CD14-positive monocyte (primary cell): ENCODE data around the gene PRR30. TPM values are rescaled to one million over a fixed set of nuclear protein-coding genes. Genes with fewer than 3 reads are reported as not detected.

ENCODE experiments used
- DNase-seq, 3 donors: peaks; one replicate each; pipeline ENCODE4 v3.0.0-alpha.2; 2011 to 2022
- H2AFZ ChIP-seq: 2 replicates; pipeline ENCODE4 v1.6.0; 2012; ENCODE audit warnings: mild to moderate bottlenecking, low read depth, low read length, inconsistent platforms; ENCODE audit not compliant: insufficient read depth, poor library complexity, severe bottlenecking
- H3K27ac ChIP-seq, 2 donors: 1 replicate in 1 of 2; 2 replicates in 1 of 2; pipeline ENCODE4 v1.5.1; 2012 to 2013; ENCODE audit warnings: low read length in 2 of 2, control low read depth in 1 of 2, inconsistent platforms in 1 of 2, low read depth in 1 of 2, mild to moderate bottlenecking in 1 of 2
- H3K27me3 ChIP-seq, 2 donors: one replicate each; pipeline versions ENCODE4 v1.6.0 to v1.6.1; 2011 to 2013; ENCODE audit warnings: low read length in 2 of 2; ENCODE audit not compliant: control insufficient read depth in 2 of 2, insufficient read depth in 2 of 2
- H3K36me3 ChIP-seq, 2 donors: replicated peaks in 1 of 2; 1 replicate in 1 of 2; 2 replicates in 1 of 2; pipeline versions ENCODE4 v1.5.1 to v1.6.1; 2012 to 2013; ENCODE audit warnings: low read length in 2 of 2, control low read depth in 1 of 2, inconsistent platforms in 1 of 2, mild to moderate bottlenecking in 1 of 2; ENCODE audit not compliant: insufficient read depth in 2 of 2, control insufficient read depth in 1 of 2
- H3K4me1 ChIP-seq, 2 donors: 1 replicate in 1 of 2; 2 replicates in 1 of 2; pipeline versions ENCODE4 v1.5.1 to v1.6.1; 2012 to 2013; ENCODE audit warnings: low read length in 2 of 2, control low read depth in 1 of 2, inconsistent platforms in 1 of 2, mild to moderate bottlenecking in 1 of 2, moderate library complexity in 1 of 2; ENCODE audit not compliant: insufficient read depth in 2 of 2, control insufficient read depth in 1 of 2
- H3K4me2 ChIP-seq: replicated peaks from 2 replicates; pipeline ENCODE3; 2012; ENCODE audit warnings: low read length, moderate library complexity, mild to moderate bottlenecking; ENCODE audit not compliant: poor library complexity, severe bottlenecking; ENCODE audit errors: extremely low read depth
- H3K4me3 ChIP-seq, 3 experiments: fragments of 200-600 bp in 1 of 3; sonication (generic) in 1 of 3; replicated peaks in 1 of 3; 1 replicate in 2 of 3; 2 replicates in 1 of 3; pipeline ENCODE4 v1.5.1; 2011 to 2013; ENCODE audit warnings: low read length in 3 of 3, mild to moderate bottlenecking in 3 of 3, control low read depth in 2 of 3, low read depth in 2 of 3, inconsistent platforms in 1 of 3, moderate library complexity in 1 of 3
- H3K79me2 ChIP-seq: 2 replicates; pipeline ENCODE4 v1.6.0; 2012; ENCODE audit warnings: mild to moderate bottlenecking, control low read depth, inconsistent platforms, low read length, moderate library complexity; ENCODE audit not compliant: insufficient read depth
- H3K9ac ChIP-seq: 2 replicates; pipeline ENCODE4 v1.6.0; 2017; ENCODE audit warnings: low read length, mild to moderate bottlenecking; ENCODE audit not compliant: insufficient read depth, poor library complexity, severe bottlenecking
- H3K9me3 ChIP-seq, 2 donors: replicated peaks in 1 of 2; 1 replicate in 1 of 2; 2 replicates in 1 of 2; pipeline versions ENCODE4 v1.5.1 to v1.6.1; 2012 to 2013; ENCODE audit warnings: low read length in 2 of 2, control low read depth in 1 of 2; ENCODE audit not compliant: control insufficient read depth in 1 of 2, insufficient read depth in 1 of 2
- H4K20me1 ChIP-seq: 2 replicates; pipeline ENCODE4 v1.6.0; 2012; ENCODE audit warnings: mild to moderate bottlenecking, low read length, control low read depth, moderate library complexity; ENCODE audit not compliant: insufficient read depth
- H3K27ac Mint-ChIP-seq, 7 donors: one replicate each; pipeline ENCODE4 v1.8.0; 2020; ENCODE audit warnings: mild to moderate bottlenecking in 7 of 7, mixed read lengths in 7 of 7, moderate library complexity in 6 of 7, inconsistent platforms in 2 of 7
- H3K27me3 Mint-ChIP-seq, 3 donors: one replicate each; pipeline ENCODE4 v1.8.0; 2021 to 2022; ENCODE audit warnings: low read depth in 3 of 3, mild to moderate bottlenecking in 3 of 3, mixed read lengths in 3 of 3, moderate library complexity in 3 of 3, inconsistent platforms in 1 of 3
- H3K36me3 Mint-ChIP-seq, 2 donors: one replicate each; pipeline ENCODE4 v1.8.0; 2020; ENCODE audit warnings: mixed read lengths in 2 of 2, inconsistent platforms in 1 of 2, mild to moderate bottlenecking in 1 of 2
- H3K4me1 Mint-ChIP-seq: one replicate; pipeline ENCODE4 v1.8.0; 2020; ENCODE audit warnings: mild to moderate bottlenecking, mixed read lengths
- H3K4me3 Mint-ChIP-seq, 2 donors: one replicate each; pipeline ENCODE4 v1.8.0; 2020; ENCODE audit warnings: mild to moderate bottlenecking in 2 of 2, mixed read lengths in 2 of 2, moderate library complexity in 1 of 2
- H3K9me3 Mint-ChIP-seq, 7 donors: one replicate each; pipeline ENCODE4 v1.8.0; 2020 to 2022; ENCODE audit warnings: mixed read lengths in 7 of 7, mild to moderate bottlenecking in 6 of 7, moderate library complexity in 6 of 7, inconsistent platforms in 2 of 7
- whole genome bisulfite sequencing: methylation state at CpG from one replicate; pipeline ENCODE4 v1.1.5; 2013; ENCODE audit warnings: missing lambda C conversion rate; ENCODE audit not compliant: insufficient coverage; 5-methylcytosine and 5-hydroxymethylcytosine counted together
- intact Hi-C, 2 donors: fragments of 100-400 bp; cut with micrococcal nuclease; formaldehyde crosslinking; loops; one replicate each; pipeline versions ENCODE4 v1.15.0 to v1.15.1; 2023
- polyA plus RNA-seq, 3 donors: library from polyadenylated mRNA; depleted of rRNA in 1 of 3; unstranded in 2 of 3; stranded (reverse) in 1 of 3; fragments of 300-500 nt in 2 of 3; fragments of >200 nt in 1 of 3; fragmentation: Illumina TruSeq in 2 of 3; gene quantifications; 1 replicate in 2 of 3; 2 replicates in 1 of 3; pipeline ENCODE4 v1.2.3, GENCODE V29; 2012 to 2021
- TF ChIP-seq, protein P1 (sequence below): fragments of 200-600 bp; IDR thresholded peaks from one replicate; pipeline ENCODE4 v1.8.0; 2022; ENCODE audit warnings: antibody characterized with exemption, mild to moderate bottlenecking

PRR30 gene
- polyA plus RNA-seq, 3 donors, result not detected

GRCh38 chr2:27136751-27137150, 2.5 kb downstream of the PRR30 start:
- Mint-ChIP-seq H3K27me3 (peaks cover 5 to 9% (median 8%) of the 10 kb centered on the region in 3 donors), H3K4me3 (no peak overlapping the region), H3K9me3 (no peaks in the 10 kb centered on the region), H3K4me1 (peaks cover 18% of the 10 kb centered on the region), H3K36me3 (peaks cover 13 to 16% of the 10 kb centered on the region in 2 donors), H3K27ac (no peak overlapping the region)
- H3K27me3 ChIP-seq, result no peaks in the 10 kb centered on the region
- peaks cover 19% of the 10 kb centered on the region for H4K20me1 ChIP-seq
- H3K27ac ChIP-seq, result no peak overlapping the region
- no peak overlapping the region for H3K4me2 ChIP-seq
- H3K9me3 ChIP-seq, result no peaks in the 10 kb centered on the region
- no peak overlapping the region for H2AFZ ChIP-seq
- intact Hi-C loops, result no loop called here
- H3K4me3 ChIP-seq, result no peak overlapping the region
- peaks cover 12% of the 10 kb centered on the region in 2 donors for H3K36me3 ChIP-seq
- TF ChIP-seq, protein P1, sequence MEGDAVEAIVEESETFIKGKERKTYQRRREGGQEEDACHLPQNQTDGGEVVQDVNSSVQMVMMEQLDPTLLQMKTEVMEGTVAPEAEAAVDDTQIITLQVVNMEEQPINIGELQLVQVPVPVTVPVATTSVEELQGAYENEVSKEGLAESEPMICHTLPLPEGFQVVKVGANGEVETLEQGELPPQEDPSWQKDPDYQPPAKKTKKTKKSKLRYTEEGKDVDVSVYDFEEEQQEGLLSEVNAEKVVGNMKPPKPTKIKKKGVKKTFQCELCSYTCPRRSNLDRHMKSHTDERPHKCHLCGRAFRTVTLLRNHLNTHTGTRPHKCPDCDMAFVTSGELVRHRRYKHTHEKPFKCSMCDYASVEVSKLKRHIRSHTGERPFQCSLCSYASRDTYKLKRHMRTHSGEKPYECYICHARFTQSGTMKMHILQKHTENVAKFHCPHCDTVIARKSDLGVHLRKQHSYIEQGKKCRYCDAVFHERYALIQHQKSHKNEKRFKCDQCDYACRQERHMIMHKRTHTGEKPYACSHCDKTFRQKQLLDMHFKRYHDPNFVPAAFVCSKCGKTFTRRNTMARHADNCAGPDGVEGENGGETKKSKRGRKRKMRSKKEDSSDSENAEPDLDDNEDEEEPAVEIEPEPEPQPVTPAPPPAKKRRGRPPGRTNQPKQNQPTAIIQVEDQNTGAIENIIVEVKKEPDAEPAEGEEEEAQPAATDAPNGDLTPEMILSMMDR, result no peak
- H3K4me1 ChIP-seq, result peaks cover 19% of the 10 kb centered on the region in 2 donors
- WGBS, result 93% methylated on average over 6 of the region's 7 CpGs
- H3K9ac ChIP-seq, result no peak overlapping the region
- DNase-seq, result no peak
- peaks cover 18% of the 10 kb centered on the region for H3K79me2 ChIP-seq

DNA sequence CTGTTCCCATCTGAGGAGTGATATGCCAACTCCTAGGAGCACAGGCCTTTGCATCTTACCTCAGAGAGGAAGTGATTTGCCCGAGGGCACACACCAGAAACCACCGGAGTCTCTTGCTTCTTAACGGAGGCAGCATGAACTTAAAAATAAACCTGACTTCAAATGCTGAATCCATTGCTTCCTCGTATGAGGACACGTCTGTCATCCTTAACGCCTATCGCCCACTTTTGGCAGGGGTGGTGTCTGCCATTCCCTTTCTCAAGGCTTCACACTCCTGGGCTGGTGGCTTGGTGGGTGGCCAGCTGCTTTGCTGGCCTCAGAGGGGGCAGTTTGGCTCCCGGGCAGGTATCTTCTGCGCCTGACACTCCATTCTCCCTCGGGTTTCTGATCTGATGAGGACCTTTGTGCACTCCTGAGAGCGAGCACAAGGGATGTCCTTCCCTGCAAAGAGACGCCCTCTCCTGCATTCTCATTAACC, 3.7 kb downstream of the PRR30 start:
- intact Hi-C loops, result no loop called here
- TF ChIP-seq, protein P1, result no peak
- Histone ChIP-seq H3K9ac (no peak overlapping the region), H3K4me2 (no peak overlapping the region), H4K20me1 (peaks cover 19% of the 10 kb centered on the region), H3K27ac (peak overlapping the region in 1 of 2 donors; percentile 70), H2AFZ (peak overlapping the region; percentile 74), H3K4me3 (no peak overlapping the region), H3K4me1 (peaks cover 19% of the 10 kb centered on the region in 2 donors), H3K36me3 (peaks cover 23 to 24% of the 10 kb centered on the region in 2 donors), H3K79me2 (peaks cover 18% of the 10 kb centered on the region), H3K9me3 (no peaks in the 10 kb centered on the region), H3K27me3 (no peaks in the 10 kb centered on the region)
- 55% methylated on average over 11 of the region's 12 CpGs for WGBS
- Mint-ChIP-seq H3K9me3 (no peaks in the 10 kb centered on the region), H3K36me3 (peaks cover 26 to 29% of the 10 kb centered on the region in 2 donors), H3K27ac (peak overlapping the region; percentile 20 to 96 (median 88)), H3K27me3 (peaks cover 2 to 9% (median 5%) of the 10 kb centered on the region in 3 donors), H3K4me1 (peaks cover 18% of the 10 kb centered on the region), H3K4me3 (peak overlapping the region; percentile 39 to 45)
- DNase-seq, result no peak
